Measurements from ENCODE around the gene SIRT4. TPM values are rescaled to one million over a fixed set of nuclear protein-coding genes. Genes with fewer than 3 reads are reported as not detected.
A peak's percentile ranks its signal among the peaks of the same experiment; 100 is the strongest.

The SIRT4 gene
- total and polyA plus RNA-seq, 10 of the 15 experiments (the other 5 are each of a cell fraction or from before 2014, with no cell fraction given) = 0.19 to 0.98 (median 0.44) TPM

GRCh38 chr12:120317224-120318105 lies 15.3 kb downstream of the SIRT4 start (continued):
- TF ChIP-seq TCF3 (IDR thresholded peaks at IDR 0.05; ENCODE audit: borderline replicate concordance, insufficient read depth, low read depth, low read length) = no peak
- TF ChIP-seq, protein P1, sequence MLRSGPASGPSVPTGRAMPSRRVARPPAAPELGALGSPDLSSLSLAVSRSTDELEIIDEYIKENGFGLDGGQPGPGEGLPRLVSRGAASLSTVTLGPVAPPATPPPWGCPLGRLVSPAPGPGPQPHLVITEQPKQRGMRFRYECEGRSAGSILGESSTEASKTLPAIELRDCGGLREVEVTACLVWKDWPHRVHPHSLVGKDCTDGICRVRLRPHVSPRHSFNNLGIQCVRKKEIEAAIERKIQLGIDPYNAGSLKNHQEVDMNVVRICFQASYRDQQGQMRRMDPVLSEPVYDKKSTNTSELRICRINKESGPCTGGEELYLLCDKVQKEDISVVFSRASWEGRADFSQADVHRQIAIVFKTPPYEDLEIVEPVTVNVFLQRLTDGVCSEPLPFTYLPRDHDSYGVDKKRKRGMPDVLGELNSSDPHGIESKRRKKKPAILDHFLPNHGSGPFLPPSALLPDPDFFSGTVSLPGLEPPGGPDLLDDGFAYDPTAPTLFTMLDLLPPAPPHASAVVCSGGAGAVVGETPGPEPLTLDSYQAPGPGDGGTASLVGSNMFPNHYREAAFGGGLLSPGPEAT (IDR thresholded peaks at IDR 0.05; ENCODE audit: low read depth) = peak; percentile 60
- TF ChIP-seq, protein P2, sequence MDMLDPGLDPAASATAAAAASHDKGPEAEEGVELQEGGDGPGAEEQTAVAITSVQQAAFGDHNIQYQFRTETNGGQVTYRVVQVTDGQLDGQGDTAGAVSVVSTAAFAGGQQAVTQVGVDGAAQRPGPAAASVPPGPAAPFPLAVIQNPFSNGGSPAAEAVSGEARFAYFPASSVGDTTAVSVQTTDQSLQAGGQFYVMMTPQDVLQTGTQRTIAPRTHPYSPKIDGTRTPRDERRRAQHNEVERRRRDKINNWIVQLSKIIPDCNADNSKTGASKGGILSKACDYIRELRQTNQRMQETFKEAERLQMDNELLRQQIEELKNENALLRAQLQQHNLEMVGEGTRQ (IDR thresholded peaks at IDR 0.05; ENCODE audit: borderline replicate concordance, low read depth, low read length) = peak; percentile 99
- TF ChIP-seq MTA3 (IDR thresholded peaks at IDR 0.05; ENCODE audit: borderline replicate concordance, low read length) = no peak
- TF ChIP-seq MYB (IDR thresholded peaks at IDR 0.05; ENCODE audit: borderline replicate concordance, low read depth, low read length) = no peak
- no peak for TF ChIP-seq KDM1A (IDR thresholded peaks at IDR 0.05; ENCODE audit: borderline replicate concordance)
- no peak for TF ChIP-seq CUX1 (IDR thresholded peaks at IDR 0.05; ENCODE audit: insufficient replicate concordance, low read depth, low read length)
- peak; percentile 65; the same call in 1 of the 2 replicates for TF ChIP-seq SIN3A (IDR thresholded peaks at IDR 0.05; ENCODE audit: low read depth, low read length)
- no peak for TF ChIP-seq HDAC6 (IDR thresholded peaks at IDR 0.05; ENCODE audit: unreplicated experiment)
- TF ChIP-seq, protein P3, sequence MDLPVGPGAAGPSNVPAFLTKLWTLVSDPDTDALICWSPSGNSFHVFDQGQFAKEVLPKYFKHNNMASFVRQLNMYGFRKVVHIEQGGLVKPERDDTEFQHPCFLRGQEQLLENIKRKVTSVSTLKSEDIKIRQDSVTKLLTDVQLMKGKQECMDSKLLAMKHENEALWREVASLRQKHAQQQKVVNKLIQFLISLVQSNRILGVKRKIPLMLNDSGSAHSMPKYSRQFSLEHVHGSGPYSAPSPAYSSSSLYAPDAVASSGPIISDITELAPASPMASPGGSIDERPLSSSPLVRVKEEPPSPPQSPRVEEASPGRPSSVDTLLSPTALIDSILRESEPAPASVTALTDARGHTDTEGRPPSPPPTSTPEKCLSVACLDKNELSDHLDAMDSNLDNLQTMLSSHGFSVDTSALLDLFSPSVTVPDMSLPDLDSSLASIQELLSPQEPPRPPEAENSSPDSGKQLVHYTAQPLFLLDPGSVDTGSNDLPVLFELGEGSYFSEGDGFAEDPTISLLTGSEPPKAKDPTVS (IDR thresholded peaks at IDR 0.05; ENCODE audit: low read depth, low read length) = no peak
- TF ChIP-seq IKZF2 (IDR thresholded peaks at IDR 0.05) = peak; percentile 75 to 86
- TF ChIP-seq ATF7 (IDR thresholded peaks at IDR 0.05; ENCODE audit: low read depth) = peak; percentile 99
- TF ChIP-seq HCFC1 (IDR thresholded peaks at IDR 0.05; ENCODE audit: low read length) = no peak; the same call in 1 of the 2 replicates
- no peak for TF ChIP-seq TCF12 (IDR thresholded peaks at IDR 0.05; ENCODE audit: low read depth, low read length)
- no peak for TF ChIP-seq ETV6 (conservative IDR thresholded peaks at IDR 0.05 in 1 of 2, IDR thresholded peaks at IDR 0.05 in 1 of 2; ENCODE audit: borderline replicate concordance in 1 of 2, low read depth in 1 of 2)
- TF ChIP-seq STAT3 (IDR thresholded peaks at IDR 0.05; ENCODE audit: low read depth, low read length) = no peak
- no peak for TF ChIP-seq SUPT20H (IDR thresholded peaks at IDR 0.05; ENCODE audit: borderline replicate concordance, control insufficient read depth, low read depth, low read length)
- TF ChIP-seq ZNF207 (IDR thresholded peaks at IDR 0.05; ENCODE audit: borderline replicate concordance) = 0 out of 2 replicates have a peak, but pooled peaks have one; percentile 67
- no peak for TF ChIP-seq NBN (IDR thresholded peaks at IDR 0.05)
- no peak for TF ChIP-seq POU2F2 (IDR thresholded peaks at IDR 0.05; ENCODE audit: borderline replicate concordance, low read depth, low read length)
- no peak for TF ChIP-seq GABPA (IDR thresholded peaks at IDR 0.05; ENCODE audit: low read depth)

Data from GM12878 (cell line).